OCI-LY7 (cell line): ENCODE data around the gene FNDC5.

ENCODE experiments used
- CTCF ChIP-seq: fragments of 200-600 bp; sonication (generic); conservative IDR thresholded peaks from 2 replicates; pipeline ENCODE4 v1.5.1; 2014; ENCODE audit warnings: mild to moderate bottlenecking, antibody characterized with exemption, low read length, moderate library complexity, mixed read lengths
- EZH2phosphoT487 ChIP-seq: fragments of 200-600 bp; sonication (generic); IDR thresholded peaks from 2 replicates; pipeline ENCODE4 v1.6.1; 2018; ENCODE audit warnings: low read depth, borderline replicate concordance, mild to moderate bottlenecking, mixed run types, antibody characterized with exemption, low read length, moderate library complexity, mixed read lengths

DNA sequence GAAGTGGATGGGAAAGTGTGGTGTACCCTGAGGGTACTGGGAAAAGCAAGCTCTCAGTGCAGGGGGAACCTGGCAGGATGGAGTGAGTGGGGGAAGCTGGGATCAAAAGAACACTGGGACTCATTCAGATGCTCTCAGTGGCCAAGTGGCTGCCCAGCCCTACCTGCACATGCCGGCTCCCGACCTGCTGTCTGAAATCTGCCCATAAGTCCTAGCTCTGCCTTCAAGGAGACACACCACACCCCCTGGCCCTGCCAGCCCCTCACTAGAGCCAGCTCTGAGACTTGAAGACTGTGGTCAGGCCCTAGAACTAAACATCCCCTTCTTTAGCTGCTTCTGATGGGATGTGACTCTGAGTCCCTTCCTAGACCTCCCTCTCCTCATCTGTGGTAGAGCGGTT, 28.2 kb upstream of the FNDC5 start:
- TF ChIP-seq CTCF, result no peak
- no peak for TF ChIP-seq EZH2phosphoT487
